Neural progenitor cell (in vitro differentiated cells): ENCODE measurements around the gene HSPA12B. TPM values are rescaled to one million over a fixed set of nuclear protein-coding genes. Genes with fewer than 3 reads are reported as not detected.

Experiments
- DNase-seq: peaks from one replicate; pipeline ENCODE4 v3.0.0-alpha.2; 2016; ENCODE audit warnings: low spot score
- H2AFZ ChIP-seq: fragments of 200-600 bp; sonication (generic); replicated peaks from 2 replicates; pipeline ENCODE4 v1.6.1; 2016; ENCODE audit warnings: antibody characterized with exemption
- H3F3A ChIP-seq: fragments of 200-600 bp; sonication (generic); 2 replicates; pipeline ENCODE4 v1.6.1; 2016; ENCODE audit warnings: antibody characterized with exemption, low read depth
- H3K27ac ChIP-seq: fragments of 200-600 bp; sonication (generic); 2 replicates; pipeline ENCODE4 v1.5.1; 2016; ENCODE audit warnings: mild to moderate bottlenecking
- H3K27me3 ChIP-seq: fragments of 200-600 bp; sonication (generic); 2 replicates; pipeline ENCODE4 v1.6.1; 2016; ENCODE audit warnings: mild to moderate bottlenecking, moderate library complexity
- H3K36me3 ChIP-seq: fragments of 200-600 bp; sonication (generic); 2 replicates; pipeline ENCODE4 v1.5.1; 2016
- H3K4me1 ChIP-seq: fragments of 200-600 bp; sonication (generic); 2 replicates; pipeline ENCODE4 v1.6.1; 2016; ENCODE audit warnings: mixed run types
- H3K4me2 ChIP-seq: fragments of 200-600 bp; sonication (generic); 2 replicates; pipeline ENCODE4 v1.6.1; 2016
- H3K4me3 ChIP-seq: fragments of 200-600 bp; sonication (generic); 2 replicates; pipeline ENCODE4 v1.5.1; 2016
- H3K79me2 ChIP-seq: fragments of 200-600 bp; sonication (generic); 2 replicates; pipeline ENCODE4 v1.6.1; 2016; ENCODE audit warnings: low read depth
- H3K9ac ChIP-seq: fragments of 200-600 bp; sonication (generic); 2 replicates; pipeline ENCODE4 v1.6.1; 2016
- H3K9me3 ChIP-seq: fragments of 200-600 bp; sonication (generic); 2 replicates; pipeline ENCODE4 v1.5.1; 2016; ENCODE audit warnings: low read depth
- H4K20me1 ChIP-seq: fragments of 200-600 bp; sonication (generic); 2 replicates; pipeline ENCODE4 v1.6.1; 2016; ENCODE audit warnings: low read depth
- H3K27ac Mint-ChIP-seq: 3 replicates; pipeline ENCODE4 v1.8.0; 2021; ENCODE audit warnings: mixed read lengths
- H3K27me3 Mint-ChIP-seq: 2 replicates; pipeline ENCODE4 v1.8.0; 2022; ENCODE audit warnings: low read depth, mild to moderate bottlenecking, inconsistent platforms, moderate library complexity, mixed read lengths; ENCODE audit not compliant: insufficient read depth
- H3K36me3 Mint-ChIP-seq: 3 replicates; pipeline ENCODE4 v1.8.0; 2021; ENCODE audit warnings: mixed read lengths
- H3K4me1 Mint-ChIP-seq: 3 replicates; pipeline ENCODE4 v1.8.0; 2021; ENCODE audit warnings: mixed read lengths
- H3K4me3 Mint-ChIP-seq: 3 replicates; pipeline ENCODE4 v1.8.0; 2021; ENCODE audit warnings: mild to moderate bottlenecking, moderate library complexity, mixed read lengths
- H3K9me3 Mint-ChIP-seq: 3 replicates; pipeline ENCODE4 v1.8.0; 2020; ENCODE audit warnings: mixed read lengths
- CTCF ChIP-seq: fragments of 200-600 bp; sonication (generic); IDR thresholded peaks from 2 replicates; pipeline ENCODE4 v1.5.1; 2017; ENCODE audit warnings: antibody characterized with exemption, mild to moderate bottlenecking
- EZH2 ChIP-seq: fragments of 200-600 bp; sonication (generic); IDR thresholded peaks from 2 replicates; pipeline ENCODE4 v1.6.1; 2017; ENCODE audit warnings: antibody characterized with exemption, mild to moderate bottlenecking, moderate library complexity
- EZH2phosphoT487 ChIP-seq: fragments of 200-600 bp; sonication (generic); IDR thresholded peaks from 2 replicates; pipeline ENCODE4 v1.6.1; 2017; ENCODE audit warnings: antibody characterized with exemption
- total RNA-seq: library from RNA; depleted of rRNA; stranded (reverse); fragments of >200 nt; gene quantifications from 2 replicates; pipeline ENCODE4 v1.2.3, GENCODE V29; 2015; ENCODE audit warnings: low replicate concordance

The HSPA12B gene
- total RNA-seq, 1 donor from 2014 or later, result 0.15 TPM

- H3K27me3 Mint-ChIP-seq, result peaks cover 38% of the 10 kb centered on the region
- Histone ChIP-seq H2AFZ (peak overlapping the region; percentile 95), H4K20me1 (peaks cover 4% of the 10 kb centered on the region), H3K4me1 (peaks cover 5% of the 10 kb centered on the region), H3K79me2 (no peaks in the 10 kb centered on the region), H3K9me3 (no peaks in the 10 kb centered on the region), H3F3A (peaks cover 26% of the 10 kb centered on the region), H3K36me3 (no peaks in the 10 kb centered on the region), H3K9ac (no peak overlapping the region), H3K4me3 (peak overlapping the region; percentile 49), H3K27me3 (peaks cover 62% of the 10 kb centered on the region), H3K27ac (no peak overlapping the region), H3K4me2 (peak overlapping the region; percentile 80)
- no peaks in the 10 kb centered on the region for H3K36me3 Mint-ChIP-seq
- DNase-seq, result peak; percentile 35
- peak overlapping the region; percentile 73 for H3K4me3 Mint-ChIP-seq
- peaks cover 24% of the 10 kb centered on the region for H3K4me1 Mint-ChIP-seq
- peaks cover 3% of the 10 kb centered on the region for H3K9me3 Mint-ChIP-seq
- TF ChIP-seq EZH2phosphoT487, result no peak
- no peak for TF ChIP-seq CTCF
- TF ChIP-seq EZH2, result no peak
- H3K27ac Mint-ChIP-seq, result no peak overlapping the region
Measured at GRCh38 chr20:3777381-3777715, 44.9 kb downstream of the HSPA12B start.

- peak; percentile 81 for DNase-seq
- H3K27me3 ChIP-seq, result peaks cover 62% of the 10 kb centered on the region
- peaks cover 5% of the 10 kb centered on the region for H3K4me1 ChIP-seq
- no peaks in the 10 kb centered on the region for H3K79me2 ChIP-seq
- H3K36me3 ChIP-seq, result no peaks in the 10 kb centered on the region
- peak; percentile 71 for TF ChIP-seq EZH2
- TF ChIP-seq EZH2phosphoT487, result peak; percentile 59
- no peak for TF ChIP-seq CTCF
- H3K27ac Mint-ChIP-seq, result no peak overlapping the region
- H3K9ac ChIP-seq, result no peak overlapping the region
- H3K4me3 Mint-ChIP-seq, result peak overlapping the region; percentile 75
- H3K36me3 Mint-ChIP-seq, result no peaks in the 10 kb centered on the region
- H3K9me3 ChIP-seq, result no peaks in the 10 kb centered on the region
- H2AFZ ChIP-seq, result peak overlapping the region; percentile 95
- peaks cover 6% of the 10 kb centered on the region for H4K20me1 ChIP-seq
- H3K27me3 Mint-ChIP-seq, result peaks cover 36% of the 10 kb centered on the region
- H3K9me3 Mint-ChIP-seq, result peaks cover 3% of the 10 kb centered on the region
- H3K27ac ChIP-seq, result no peak overlapping the region
- peak overlapping the region; percentile 80 for H3K4me2 ChIP-seq
- peaks cover 24% of the 10 kb centered on the region for H3K4me1 Mint-ChIP-seq
- peaks cover 29% of the 10 kb centered on the region for H3F3A ChIP-seq
- peak overlapping the region; percentile 49 for H3K4me3 ChIP-seq
Measured at GRCh38 chr20:3777716-3778629, 45.5 kb downstream of the HSPA12B start.

- peak overlapping the region; percentile 65 for H3K4me3 Mint-ChIP-seq
- peaks cover 29% of the 10 kb centered on the region for H3K4me1 Mint-ChIP-seq
- peaks cover 3% of the 10 kb centered on the region for H3K9me3 Mint-ChIP-seq
- H3K36me3 ChIP-seq, result no peaks in the 10 kb centered on the region
- H3K4me3 ChIP-seq, result no peak overlapping the region
- no peak overlapping the region for H2AFZ ChIP-seq
- no peak for TF ChIP-seq EZH2phosphoT487
- no peak for TF ChIP-seq CTCF
- TF ChIP-seq EZH2, result no peak
- no peak overlapping the region for H3K27ac Mint-ChIP-seq
- peaks cover 36% of the 10 kb centered on the region for H3K27me3 Mint-ChIP-seq
- H4K20me1 ChIP-seq, result peaks cover 15% of the 10 kb centered on the region
- H3K27me3 ChIP-seq, result peaks cover 62% of the 10 kb centered on the region
- H3K27ac ChIP-seq, result no peak overlapping the region
- no peaks in the 10 kb centered on the region for H3K79me2 ChIP-seq
- H3K36me3 Mint-ChIP-seq, result peaks cover 4% of the 10 kb centered on the region
- no peak overlapping the region for H3K9ac ChIP-seq
- peaks cover 5% of the 10 kb centered on the region for H3K4me1 ChIP-seq
- no peak for DNase-seq
- no peak overlapping the region for H3K4me2 ChIP-seq
- no peaks in the 10 kb centered on the region for H3K9me3 ChIP-seq
- H3F3A ChIP-seq, result peaks cover 29% of the 10 kb centered on the region
Measured at GRCh38 chr20:3778976-3779375, 46.5 kb downstream of the HSPA12B start.
